Measurements from ENCODE around the gene SARNP.

- TF ChIP-seq CTCF (IDR thresholded peaks at IDR 0.05; ENCODE audit: low read depth, low read length) (no peak), EZH2phosphoT487 (IDR thresholded peaks at IDR 0.05; ENCODE audit: low read depth) (no peak)
Observed at GRCh38 chr12:55850401-55850800, 32.9 kb upstream of the SARNP start.
